ENCODE results near the gene INPP5A. TPM values are rescaled to one million over a fixed set of nuclear protein-coding genes. Genes with fewer than 3 reads are reported as not detected.

Gene INPP5A
- total RNA-seq, 1 donor = 15.9 TPM

GRCh38 chr10:132652936-132653590 lies 115.5 kb downstream of the INPP5A start:
- no peak for DNase-seq (ENCODE audit: low read depth in 2 of 3, low spot score in 2 of 3)

- DNase-seq (ENCODE audit: low read depth in 2 of 3, low spot score in 2 of 3) = no peak
Observed at GRCh38 chr10:132653721-132654120, 116.1 kb downstream of the INPP5A start.

DNA sequence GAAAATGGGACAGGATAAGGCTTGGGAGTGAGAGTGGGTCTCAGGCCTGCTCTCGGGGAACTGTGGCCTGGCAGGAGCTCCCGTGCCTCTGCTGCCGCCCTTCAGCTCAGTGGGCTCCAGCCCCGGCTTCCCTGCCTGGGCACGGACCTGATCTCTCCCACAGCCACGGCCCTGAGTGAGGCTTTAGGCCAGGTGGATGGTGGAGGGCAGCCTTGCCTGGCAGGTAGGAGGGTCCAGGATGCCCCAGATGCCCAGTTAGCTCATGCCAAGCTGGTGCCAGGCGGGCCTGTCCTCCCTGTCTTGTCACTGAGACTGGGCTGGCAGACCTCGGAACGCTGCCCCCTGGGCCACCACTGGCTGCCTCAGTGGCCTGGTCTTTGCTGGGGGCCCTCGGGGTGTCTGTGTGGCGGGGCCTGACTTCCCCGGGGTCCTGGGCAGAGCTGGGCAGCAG lies 116.6 kb downstream of the INPP5A start:
- DNase-seq (ENCODE audit: low read depth in 2 of 3, low spot score in 2 of 3) = no peak

DNA sequence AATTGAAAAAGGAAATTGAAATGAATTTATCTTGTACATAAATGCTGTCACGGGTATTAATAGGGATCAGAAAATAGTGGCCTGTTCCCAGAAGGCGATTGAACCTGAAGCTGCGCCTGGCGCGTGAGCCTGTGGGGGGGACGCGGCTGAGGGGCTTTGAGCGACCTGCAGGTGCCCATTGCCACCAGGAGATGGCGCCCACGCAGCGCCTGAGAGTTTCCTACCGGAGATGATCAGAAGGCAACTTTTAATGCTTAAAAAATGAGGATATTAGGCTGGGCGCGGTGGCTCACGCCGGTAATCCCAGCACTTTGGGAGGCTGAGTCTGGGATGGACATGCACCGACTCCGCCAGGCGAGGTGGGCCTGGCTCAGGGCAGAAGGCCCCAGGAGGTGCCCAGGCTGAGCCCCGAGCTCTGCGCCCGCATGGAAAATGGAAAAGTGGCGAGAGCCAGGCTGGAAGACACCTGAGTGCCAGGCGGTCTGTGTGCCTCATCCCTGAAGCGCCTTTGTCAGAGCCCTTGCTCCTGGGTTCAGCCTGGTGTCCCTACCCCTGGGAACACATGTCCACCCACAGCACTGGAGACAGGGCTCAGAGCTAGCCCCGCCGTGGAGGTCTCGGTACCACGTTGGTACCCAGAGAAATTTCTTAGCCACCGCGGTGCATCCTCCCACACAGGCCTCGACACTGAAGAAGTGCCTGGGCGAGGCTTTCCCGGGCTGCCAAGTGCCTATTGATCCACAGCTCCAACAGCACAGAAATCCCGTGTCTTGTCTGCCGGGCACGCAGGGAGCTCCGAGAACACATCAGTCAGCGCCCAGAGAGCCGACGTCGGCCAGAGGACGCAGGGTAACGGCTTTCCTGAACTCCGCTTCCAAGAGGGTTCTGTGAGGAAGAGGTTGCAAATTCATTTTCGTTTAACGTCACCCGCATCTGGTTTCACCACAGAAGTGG lies 117.4 kb downstream of the INPP5A start:
- peak in 2 of 3 donors; percentile 59 to 74 for DNase-seq (ENCODE audit: low read depth in 2 of 3, low spot score in 2 of 3)

- no peak for DNase-seq (ENCODE audit: low read depth in 2 of 3, low spot score in 2 of 3)
Observed at GRCh38 chr10:132655735-132656134, 118.1 kb downstream of the INPP5A start.

DNA sequence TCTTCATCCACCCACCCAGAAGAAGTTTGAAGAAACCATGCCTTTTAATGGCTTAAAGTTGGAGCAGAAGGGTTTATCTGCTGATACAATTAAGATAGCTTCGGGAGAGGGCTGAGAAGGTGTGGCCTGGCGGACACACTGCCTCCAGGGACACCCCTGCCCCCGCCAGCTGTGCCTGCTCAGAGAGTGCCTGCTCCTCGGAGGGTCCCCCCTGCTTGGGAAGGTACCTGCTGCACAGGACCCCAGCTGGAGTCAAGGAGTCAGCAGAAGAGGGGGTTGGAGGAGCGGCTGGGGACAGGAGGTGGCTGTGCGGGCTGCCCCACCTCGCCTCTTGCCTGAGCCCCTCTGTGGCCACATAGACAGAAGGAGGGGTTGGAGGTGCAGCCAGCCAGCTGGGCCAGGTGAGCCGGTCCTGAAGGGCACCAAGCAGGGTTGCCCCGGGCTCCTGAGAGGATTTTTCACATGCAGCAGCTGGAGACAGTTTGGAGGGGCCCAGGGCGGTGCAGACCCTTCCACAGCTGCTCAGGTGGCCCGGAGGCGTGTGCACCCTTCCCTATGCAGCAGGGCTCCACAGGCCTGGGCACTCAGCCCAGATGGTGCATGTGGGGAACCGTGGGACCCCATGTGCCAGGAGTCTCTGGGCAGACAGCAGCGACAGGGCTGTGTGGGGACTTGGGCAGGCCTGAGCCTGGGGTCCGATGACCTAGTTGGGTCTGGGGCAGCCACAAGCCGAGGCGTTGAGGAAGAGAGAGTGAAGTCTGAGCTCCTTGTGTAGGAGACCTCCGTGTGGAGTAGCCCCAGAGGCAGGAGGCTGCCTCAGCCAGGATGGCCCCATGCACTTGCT lies 118.9 kb downstream of the INPP5A start:
- DNase-seq (ENCODE audit: low read depth in 2 of 3, low spot score in 2 of 3) = no peak

GRCh38 chr10:132657127-132657706 lies 119.6 kb downstream of the INPP5A start:
- no peak for DNase-seq (ENCODE audit: low read depth in 2 of 3, low spot score in 2 of 3)

GRCh38 chr10:132657748-132658147 lies 120.2 kb downstream of the INPP5A start:
- no peak for DNase-seq (ENCODE audit: low read depth in 2 of 3, low spot score in 2 of 3)

DNA sequence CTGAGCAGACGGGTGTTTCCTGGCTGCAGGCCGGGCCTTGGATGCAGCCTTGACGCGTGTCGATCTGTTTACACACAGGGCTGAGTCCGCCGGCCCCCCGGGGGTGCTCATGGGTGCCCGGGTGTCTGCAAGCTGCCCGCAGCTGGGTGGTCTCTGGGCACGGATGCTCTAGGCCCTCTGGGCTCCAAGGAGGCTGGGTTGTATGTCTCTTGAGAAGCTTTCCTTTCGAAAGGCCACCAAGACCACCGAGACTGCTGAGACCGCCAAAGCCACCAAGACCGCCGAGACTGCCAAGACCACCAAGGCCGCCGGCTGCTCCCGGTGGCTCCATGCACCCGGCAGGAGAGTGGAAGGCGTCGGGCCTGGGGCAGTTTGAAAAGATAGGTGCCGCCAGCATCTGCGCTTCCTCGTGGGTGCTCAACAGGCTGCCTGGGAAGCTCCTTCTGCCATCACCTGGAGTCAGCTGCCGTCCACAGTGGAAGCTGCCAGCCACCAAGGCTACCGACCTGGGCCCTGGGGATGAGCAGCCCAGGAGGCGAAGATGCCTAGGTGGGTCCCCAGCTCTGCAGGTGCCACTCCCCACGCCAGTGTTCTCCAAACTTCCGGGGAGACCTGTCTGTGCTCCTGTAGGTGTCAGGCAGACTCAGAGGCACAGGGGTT lies 121.1 kb downstream of the INPP5A start:
- no peak for DNase-seq (ENCODE audit: low read depth in 2 of 3, low spot score in 2 of 3)

GRCh38 chr10:132659206-132660091 lies 121.9 kb downstream of the INPP5A start:
- no peak for DNase-seq (ENCODE audit: low read depth in 2 of 3, low spot score in 2 of 3)

GRCh38 chr10:132660385-132660784 lies 122.8 kb downstream of the INPP5A start:
- no peak for DNase-seq (ENCODE audit: low read depth in 2 of 3, low spot score in 2 of 3)

DNA sequence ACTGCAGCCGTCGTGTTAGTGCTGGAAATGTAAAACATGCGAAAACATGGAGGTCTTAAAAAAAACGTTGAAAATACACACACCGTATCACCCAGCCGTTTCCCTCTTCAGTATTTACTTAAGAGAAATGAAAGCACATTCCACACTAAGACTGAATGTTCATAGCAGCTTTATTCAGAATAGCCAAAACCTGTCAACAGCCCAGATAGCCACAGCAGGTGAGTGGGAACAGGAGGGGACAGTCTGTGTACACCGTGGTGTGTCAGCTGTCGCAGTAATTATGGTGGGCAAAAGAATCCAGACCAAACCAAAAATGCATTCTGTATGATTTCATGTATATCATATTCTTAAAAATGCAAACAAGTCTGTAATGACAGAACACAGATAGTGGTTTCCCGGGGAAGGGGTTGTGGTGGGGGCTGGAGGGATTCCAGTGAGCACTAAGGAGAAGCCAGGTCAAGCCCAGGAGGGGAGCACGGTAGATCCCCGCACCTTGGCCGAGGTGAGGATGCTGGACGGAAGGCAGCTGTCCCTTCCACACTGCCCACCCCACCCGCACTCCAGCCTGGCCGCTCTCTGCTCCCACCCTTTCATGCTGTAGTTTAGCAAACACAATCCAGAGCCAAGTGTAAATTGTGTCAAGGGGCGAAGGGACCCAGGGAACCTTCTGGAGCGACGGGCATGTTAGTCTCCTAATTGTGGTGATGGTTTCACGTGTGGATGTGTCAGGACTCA lies 124.8 kb downstream of the INPP5A start:
- no peak for DNase-seq (ENCODE audit: low read depth in 2 of 3, low spot score in 2 of 3)

DNA sequence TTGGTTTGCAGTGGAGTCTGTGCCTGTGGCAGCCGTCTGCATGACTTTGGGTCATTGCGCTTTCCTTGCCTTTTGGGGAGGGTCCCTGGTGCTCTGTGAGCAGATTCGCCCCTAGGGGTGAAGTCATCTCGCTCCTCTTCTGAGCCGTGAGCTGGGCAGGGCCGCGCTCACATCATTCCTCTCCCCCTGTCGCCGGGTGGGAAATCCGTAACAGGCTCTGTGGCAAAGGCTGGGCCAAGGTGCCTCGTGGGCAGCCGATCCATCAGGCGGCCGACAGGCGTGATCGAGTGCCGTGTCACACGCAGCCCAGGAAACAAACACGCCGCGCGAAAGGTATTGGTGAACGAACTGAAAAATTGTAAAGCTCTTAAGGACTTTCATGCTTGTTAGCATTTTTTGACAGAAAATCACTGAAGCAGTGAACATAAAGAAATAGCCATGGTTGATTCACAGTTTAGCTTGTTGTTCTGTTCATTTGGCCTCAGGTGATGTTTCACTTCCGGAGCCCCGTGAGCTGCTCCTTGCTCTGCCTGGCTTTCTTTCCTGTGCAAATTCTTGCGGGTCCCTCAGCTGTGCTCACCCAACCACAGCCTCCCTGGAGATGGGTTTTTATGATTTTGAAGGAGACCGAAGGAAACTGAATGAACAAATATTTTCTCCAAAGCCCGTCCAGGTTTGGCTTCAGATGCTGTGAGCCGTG lies 126.2 kb downstream of the INPP5A start:
- no peak for DNase-seq (ENCODE audit: low read depth in 2 of 3, low spot score in 2 of 3)

DNA sequence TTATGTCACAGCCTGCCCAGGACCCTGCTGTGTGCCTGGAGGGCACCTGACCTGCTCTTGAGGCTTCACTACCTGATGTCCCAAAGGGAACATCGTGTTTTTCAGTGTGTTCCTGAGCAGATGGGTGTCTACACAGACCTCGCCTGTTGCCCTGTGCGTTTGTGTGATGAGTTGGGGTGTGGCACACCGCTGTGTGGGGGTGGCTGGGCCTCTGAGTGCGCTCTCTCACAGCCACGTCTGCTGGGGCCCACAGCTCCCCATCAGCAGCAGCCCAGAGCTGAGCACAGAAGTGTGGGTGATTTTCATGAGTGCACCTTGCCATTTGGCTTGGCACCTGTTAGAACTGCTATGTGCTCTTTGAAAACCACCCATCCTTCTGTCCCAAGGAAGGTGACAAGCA lies 126.8 kb downstream of the INPP5A start:
- DNase-seq (ENCODE audit: low read depth in 2 of 3, low spot score in 2 of 3) = no peak

DNA sequence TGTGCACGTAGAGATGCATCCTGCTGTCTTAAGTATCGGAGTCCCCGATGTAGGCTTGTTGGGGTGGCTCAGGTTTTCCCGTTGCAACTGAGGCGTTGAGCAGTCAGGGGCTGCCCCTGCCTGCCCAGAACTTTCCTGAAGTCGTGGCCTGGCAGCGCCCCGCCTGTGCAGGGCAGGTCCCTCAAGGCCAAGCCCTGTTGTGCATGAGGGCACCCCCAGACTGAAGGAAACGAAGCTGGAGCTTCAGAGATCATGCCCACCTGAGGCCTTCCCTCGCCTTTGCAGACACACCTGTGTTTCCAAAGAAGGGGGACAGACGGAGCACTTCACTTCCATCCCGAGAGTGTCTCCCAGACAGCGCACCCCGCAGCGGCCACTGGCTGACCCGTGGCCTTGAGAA lies 127.3 kb downstream of the INPP5A start:
- DNase-seq (ENCODE audit: low read depth in 2 of 3, low spot score in 2 of 3) = no peak

DNA sequence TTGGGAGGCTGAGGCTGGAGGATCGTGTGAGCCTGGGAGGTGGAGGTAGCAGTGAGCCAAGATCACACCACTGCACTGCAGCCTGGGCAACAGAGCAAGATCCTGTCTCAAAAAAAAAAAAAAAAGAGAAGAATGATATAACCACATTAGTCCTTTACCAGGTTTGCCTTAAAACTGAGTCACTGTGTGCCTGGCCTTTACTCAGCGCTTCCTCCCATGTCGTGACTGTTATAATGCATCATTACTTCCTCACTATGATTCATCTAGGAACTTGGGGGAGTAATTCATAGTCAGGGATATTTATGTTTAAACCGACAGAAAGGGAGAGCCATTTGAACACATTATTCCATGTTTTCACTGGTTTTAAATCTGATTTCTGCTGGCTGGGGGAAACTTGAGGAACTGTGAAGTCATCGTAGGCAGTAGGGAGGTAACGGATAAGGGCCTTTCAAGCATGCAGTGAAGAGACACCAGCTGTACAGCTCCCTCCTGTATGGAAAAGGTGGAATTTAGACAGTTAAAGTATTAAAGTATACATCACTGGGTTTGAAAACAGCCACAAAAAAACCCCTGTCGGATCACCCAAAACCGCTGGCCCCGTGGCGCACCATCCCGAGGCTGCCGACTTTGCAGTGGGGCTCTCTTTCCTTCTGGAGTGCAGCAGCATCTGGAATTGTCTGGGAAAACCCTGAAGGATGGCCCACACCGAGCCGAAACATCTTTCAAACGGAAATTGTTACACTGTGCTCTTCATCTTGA lies 128.5 kb downstream of the INPP5A start:
- peak in 2 of 3 donors; percentile 9 to 39 for DNase-seq (ENCODE audit: low read depth in 2 of 3, low spot score in 2 of 3)

GRCh38 chr10:132666705-132667341 lies 129.2 kb downstream of the INPP5A start:
- DNase-seq (ENCODE audit: low read depth in 2 of 3, low spot score in 2 of 3) = no peak
